ENCODE measurements around the gene ATRX.

Gene ATRX

GRCh38 chrX:77820091-77820727 lies 34.2 kb upstream of the ATRX start (continued):
- TF ChIP-seq REST (tag by site-specific recombination; IDR thresholded peaks at IDR 0.05) (no peak), ZNF596 (tag by site-specific recombination; IDR thresholded peaks at IDR 0.05) (no peak), ZNF791 (tag by site-specific recombination; IDR thresholded peaks at IDR 0.05) (no peak), ZNF404 (tag by site-specific recombination; IDR thresholded peaks at IDR 0.05) (no peak), ZNF133 (tag by site-specific recombination; IDR thresholded peaks at IDR 0.05) (no peak), ZNF10 (tag by site-specific recombination; IDR thresholded peaks at IDR 0.05) (no peak), HOXA7 (CRISPR knock-in tag; IDR thresholded peaks at IDR 0.05; ENCODE audit: borderline replicate concordance) (no peak), INSM2 (tag by site-specific recombination; IDR thresholded peaks at IDR 0.05) (no peak)

GRCh38 chrX:77814210-77814609 lies 28.2 kb upstream of the ATRX start:
- CTCF ChIA-PET, result interaction anchor here (0.6 to 0.9 kb wide), 2 partner anchors 9 to 81 kb away, joined by 3 to 4 read pairs; partner anchors contain the start of gene MAGT1
- TF ChIP-seq ZNF580 (tag by site-specific recombination; IDR thresholded peaks at IDR 0.05) (no peak), ZNF518A (tag by site-specific recombination; conservative IDR thresholded peaks at IDR 0.05; ENCODE audit: low read depth) (no peak), ATF2 (tag by site-specific recombination; IDR thresholded peaks at IDR 0.05; ENCODE audit: low read depth) (peak; percentile 47; the same call in 1 of the 2 replicates), ZNF416 (tag by site-specific recombination; IDR thresholded peaks at IDR 0.05) (no peak), HOXD13 (CRISPR knock-in tag; IDR thresholded peaks at IDR 0.05; ENCODE audit: borderline replicate concordance) (no peak)

More at GRCh38 chrX:77814210-77814609, 28.2 kb upstream of the ATRX start:
- peaks cover 2% of the 10 kb centered on the region; the same call in 1 of the 2 replicates for H3K9me3 ChIP-seq (ENCODE audit: control insufficient read depth, insufficient read depth, low read depth, low read length)
- no peak overlapping the region for H3K27ac ChIP-seq (ENCODE audit: extremely low read depth, low read depth, low read length)
- H3K4me1 ChIP-seq (ENCODE audit: control insufficient read depth, insufficient read depth, low read length), result no peaks in the 10 kb centered on the region
- H3K36me3 ChIP-seq (ENCODE audit: control insufficient read depth in 2 of 2, insufficient read depth in 1 of 2, low read length in 2 of 2), result no peaks in the 10 kb centered on the region; a peak in 1 of 3 replicates
- H3K4me3 ChIP-seq (ENCODE audit: low read depth, low read length), result no peak overlapping the region
- POLR2A ChIA-PET, result interaction anchor here (0.6 kb wide), 1 partner anchor 289 kb away, joined by 3 read pairs; no protein-coding TSS in a partner anchor
